Natural killer cell (primary cell): Measurements from ENCODE around the gene SLC44A5. TPM values are rescaled to one million over a fixed set of nuclear protein-coding genes. Genes with fewer than 3 reads are reported as not detected.

Source experiments
- ATAC-seq, 3 donors: fragments of 150-1000 bp in 2 of 3; fragments of 200-7000 bp in 1 of 3; cut with Tn5 transposase; 1 replicate in 1 of 3; 2 replicates in 2 of 3; pipeline ENCODE4 v1.10.0; 2021; ENCODE audit warnings: mild to moderate bottlenecking in 2 of 3, moderate library complexity in 2 of 3
- DNase-seq, 2 donors: peaks; one replicate each; pipeline versions ENCODE4 v3.0.0 to v3.0.0-alpha.2; 2013 to 2021; ENCODE audit warnings: mixed read lengths in 1 of 2
- H3K27ac ChIP-seq: one replicate; pipeline ENCODE4 v1.5.1; 2013; ENCODE audit warnings: mild to moderate bottlenecking, low read length
- H3K27me3 ChIP-seq: one replicate; pipeline ENCODE4 v1.6.1; 2013; ENCODE audit warnings: low read length; ENCODE audit not compliant: control insufficient read depth, insufficient read depth
- H3K36me3 ChIP-seq: one replicate; pipeline ENCODE4 v1.6.1; 2013; ENCODE audit warnings: low read length; ENCODE audit not compliant: control insufficient read depth, insufficient read depth
- H3K4me1 ChIP-seq: one replicate; pipeline ENCODE4 v1.6.1; 2013; ENCODE audit warnings: low read length; ENCODE audit not compliant: control insufficient read depth, insufficient read depth
- H3K4me3 ChIP-seq: one replicate; pipeline ENCODE4 v1.5.1; 2013; ENCODE audit warnings: low read length
- H3K9me3 ChIP-seq: one replicate; pipeline ENCODE4 v1.6.1; 2013; ENCODE audit warnings: low read length; ENCODE audit not compliant: control insufficient read depth, insufficient read depth
- H3K27ac Mint-ChIP-seq, 2 donors: one replicate each; pipeline ENCODE4 v1.8.0; 2022; ENCODE audit warnings: mild to moderate bottlenecking in 2 of 2, mixed read lengths in 2 of 2, moderate library complexity in 1 of 2
- H3K27me3 Mint-ChIP-seq, 2 donors: one replicate each; pipeline ENCODE4 v1.8.0; 2022; ENCODE audit warnings: low read depth in 2 of 2, mixed read lengths in 2 of 2
- H3K36me3 Mint-ChIP-seq: one replicate; pipeline ENCODE4 v1.8.0; 2022; ENCODE audit warnings: mixed read lengths
- H3K4me1 Mint-ChIP-seq, 2 donors: one replicate each; pipeline ENCODE4 v1.8.0; 2022; ENCODE audit warnings: mixed read lengths in 2 of 2
- H3K4me3 Mint-ChIP-seq: one replicate; pipeline ENCODE4 v1.8.0; 2022; ENCODE audit warnings: mild to moderate bottlenecking, moderate library complexity, mixed read lengths
- H3K9me3 Mint-ChIP-seq, 2 donors: one replicate each; pipeline ENCODE4 v1.8.0; 2022; ENCODE audit warnings: mixed read lengths in 2 of 2
- CTCF ChIP-seq: fragments of 200-600 bp; IDR thresholded peaks from one replicate; pipeline ENCODE4 v1.8.0; 2022; ENCODE audit warnings: antibody characterized with exemption
- WGBS: methylation state at CpG from one replicate; pipeline ENCODE4 v1.1.7; 2013; ENCODE audit warnings: missing lambda C conversion rate; ENCODE audit not compliant: insufficient coverage; 5-methylcytosine and 5-hydroxymethylcytosine counted together
- intact Hi-C: fragments of 100-400 bp; cut with micrococcal nuclease; formaldehyde crosslinking; loops from one replicate; pipeline ENCODE4 v1.14.2; 2022
- total RNA-seq, 4 donors: library from RNA; stranded (reverse); fragments of 120-200 nt in 1 of 4; gene quantifications; one replicate each; pipeline versions ENCODE4 v1.2.3 to v1.2.4, GENCODE V29; 2013 to 2022

Gene SLC44A5
- total RNA-seq, 3 donors from 2014 or later (not counting 1 experiment from before 2014, with no cell fraction given): 0.15 to 1.2 TPM; not detected in 1

- peaks cover 2% of the 10 kb centered on the region in 2 donors for H3K9me3 Mint-ChIP-seq
- TF ChIP-seq CTCF: no peak
- H3K27ac Mint-ChIP-seq: no peak overlapping the region
- H3K36me3 Mint-ChIP-seq: no peaks in the 10 kb centered on the region
- ATAC-seq (no peak), DNase-seq (no peak)
- Histone ChIP-seq H3K36me3 (no peaks in the 10 kb centered on the region), H3K27ac (no peak overlapping the region), H3K4me3 (no peak overlapping the region), H3K9me3 (no peaks in the 10 kb centered on the region), H3K27me3 (no peaks in the 10 kb centered on the region), H3K4me1 (no peaks in the 10 kb centered on the region)
- H3K27me3 Mint-ChIP-seq: no peaks in the 10 kb centered on the region
- WGBS: 34% methylated on average over 3 of the region's 3 CpGs
- H3K4me3 Mint-ChIP-seq: no peak overlapping the region
- no peaks in the 10 kb centered on the region for H3K4me1 Mint-ChIP-seq
- intact Hi-C loops: no loop called here
Measured at GRCh38 chr1:75587692-75588091, 23.2 kb downstream of the SLC44A5 start.

- WGBS: 45% methylated on average over 2 of the region's 2 CpGs
- Mint-ChIP-seq H3K9me3 (peaks cover 2% of the 10 kb centered on the region in 2 donors), H3K4me3 (no peak overlapping the region), H3K36me3 (no peaks in the 10 kb centered on the region), H3K27me3 (no peaks in the 10 kb centered on the region), H3K27ac (no peak overlapping the region), H3K4me1 (no peaks in the 10 kb centered on the region)
- DNase-seq (no peak), ATAC-seq (no peak)
- intact Hi-C loops: no loop called here
- no peak overlapping the region for H3K27ac ChIP-seq
- TF ChIP-seq CTCF: no peak
- H3K36me3 ChIP-seq: no peaks in the 10 kb centered on the region
- H3K4me1 ChIP-seq: no peaks in the 10 kb centered on the region
- H3K27me3 ChIP-seq: no peaks in the 10 kb centered on the region
- no peaks in the 10 kb centered on the region for H3K9me3 ChIP-seq
- no peak overlapping the region for H3K4me3 ChIP-seq
Measured at GRCh38 chr1:75583282-75583681, 27.6 kb downstream of the SLC44A5 start.

GRCh38 chr1:75582725-75583261 lies 28.1 kb downstream of the SLC44A5 start:
- Histone ChIP-seq H3K27ac (no peak overlapping the region), H3K4me1 (no peaks in the 10 kb centered on the region), H3K27me3 (no peaks in the 10 kb centered on the region), H3K9me3 (no peaks in the 10 kb centered on the region), H3K36me3 (no peaks in the 10 kb centered on the region), H3K4me3 (no peak overlapping the region)
- H3K27ac Mint-ChIP-seq: no peak overlapping the region
- ATAC-seq: no peak
- no peaks in the 10 kb centered on the region for H3K36me3 Mint-ChIP-seq
- H3K4me1 Mint-ChIP-seq: no peaks in the 10 kb centered on the region
- intact Hi-C loops: no loop called here
- peaks cover 0 to 2% of the 10 kb centered on the region in 2 donors for H3K9me3 Mint-ChIP-seq
- no CpG with 5 or more reads among the region's 1 CpG for WGBS
- H3K4me3 Mint-ChIP-seq: no peak overlapping the region
- DNase-seq: no peak
- TF ChIP-seq CTCF: no peak
- H3K27me3 Mint-ChIP-seq: no peaks in the 10 kb centered on the region

GRCh38 chr1:75579046-75579445 lies 31.9 kb downstream of the SLC44A5 start:
- no peaks in the 10 kb centered on the region for H3K4me1 ChIP-seq
- ATAC-seq: no peak
- no peaks in the 10 kb centered on the region for H3K27me3 Mint-ChIP-seq
- H3K27ac Mint-ChIP-seq: no peak overlapping the region
- no peak overlapping the region for H3K4me3 ChIP-seq
- no peak for DNase-seq
- peaks cover 2 to 7% of the 10 kb centered on the region in 2 donors for H3K9me3 Mint-ChIP-seq
- no peaks in the 10 kb centered on the region for H3K9me3 ChIP-seq
- no peak for TF ChIP-seq CTCF
- no peaks in the 10 kb centered on the region for H3K36me3 Mint-ChIP-seq
- 83% methylated on average over 1 of the region's 2 CpGs for WGBS
- H3K4me1 Mint-ChIP-seq: no peaks in the 10 kb centered on the region
- no peak overlapping the region for H3K27ac ChIP-seq
- H3K27me3 ChIP-seq: no peaks in the 10 kb centered on the region
- intact Hi-C loops: no loop called here
- H3K4me3 Mint-ChIP-seq: no peak overlapping the region
- no peaks in the 10 kb centered on the region for H3K36me3 ChIP-seq
